UCSD-AML1 (cell line): Measurements from ENCODE around the gene SLC2A10.

Experiments
- DNase-seq: peaks from one replicate; lab custom pipeline; 2025; ENCODE audit not compliant: unreplicated experiment; lab: John Stamatoyannopoulos, UW

SLC2A10 gene

GRCh38 chr20:46701986-46702385 lies 7.5 kb upstream of the SLC2A10 start:
- no peak for DNase-seq

GRCh38 chr20:46702447-46703203 lies 6.8 kb upstream of the SLC2A10 start:
- DNase-seq: no peak

- no peak for DNase-seq
These were observed 6.0 kb upstream of the SLC2A10 start for GRCh38 chr20:46703435-46703834.

- no peak for DNase-seq
These were observed 4.6 kb upstream of the SLC2A10 start for GRCh38 chr20:46704714-46705377.

- no peak for DNase-seq
These were observed 4.1 kb upstream of the SLC2A10 start for GRCh38 chr20:46705378-46705729.

- no peak for DNase-seq
These were observed 3.2 kb upstream of the SLC2A10 start for GRCh38 chr20:46706242-46706641.

GRCh38 chr20:46708172-46708860 lies 1.1 kb upstream of the SLC2A10 start:
- DNase-seq: no peak

- DNase-seq: no peak
These were observed 392 bp upstream of the SLC2A10 start for GRCh38 chr20:46709055-46709458.

GRCh38 chr20:46710153-46710913 lies 884 bp downstream of the SLC2A10 start:
- no peak for DNase-seq

- DNase-seq: no peak
These were observed 2.7 kb downstream of the SLC2A10 start for GRCh38 chr20:46712056-46712636.

GRCh38 chr20:46713957-46714834 lies 4.7 kb downstream of the SLC2A10 start:
- DNase-seq: no peak

GRCh38 chr20:46715292-46715756 lies 5.9 kb downstream of the SLC2A10 start:
- no peak for DNase-seq

GRCh38 chr20:46717818-46718541 lies 8.5 kb downstream of the SLC2A10 start:
- DNase-seq: no peak

GRCh38 chr20:46720019-46720418 lies 10.6 kb downstream of the SLC2A10 start:
- DNase-seq: no peak

GRCh38 chr20:46720776-46721425 lies 11.5 kb downstream of the SLC2A10 start:
- DNase-seq: no peak

- no peak for DNase-seq
These were observed 12.0 kb downstream of the SLC2A10 start for GRCh38 chr20:46721476-46721875.

GRCh38 chr20:46722450-46722849 lies 13.0 kb downstream of the SLC2A10 start:
- DNase-seq: no peak

GRCh38 chr20:46723039-46723438 lies 13.6 kb downstream of the SLC2A10 start:
- no peak for DNase-seq
